Cardiac fibroblast (primary cell): Measurements from ENCODE around the gene DSC3.

Experiments used
- DNase-seq, 2 donors: peaks; one replicate each; pipeline versions ENCODE4 v3.0.0 to v3.0.0-alpha.2; 2010; ENCODE audit warnings: low read depth in 2 of 2
- H3K4me3 ChIP-seq, 2 donors: replicated peaks in 1 of 2; 1 replicate in 1 of 2; 2 replicates in 1 of 2; pipeline ENCODE4 v1.5.1; 2011; ENCODE audit warnings: low read depth in 2 of 2, low read length in 2 of 2, mild to moderate bottlenecking in 2 of 2, moderate library complexity in 1 of 2
- TF ChIP-seq, protein P1 (sequence below): IDR thresholded peaks from one replicate; pipeline ENCODE4 v1.5.1; 2011; ENCODE audit warnings: low read depth, mild to moderate bottlenecking, low read length, inconsistent platforms

Gene DSC3

DNA sequence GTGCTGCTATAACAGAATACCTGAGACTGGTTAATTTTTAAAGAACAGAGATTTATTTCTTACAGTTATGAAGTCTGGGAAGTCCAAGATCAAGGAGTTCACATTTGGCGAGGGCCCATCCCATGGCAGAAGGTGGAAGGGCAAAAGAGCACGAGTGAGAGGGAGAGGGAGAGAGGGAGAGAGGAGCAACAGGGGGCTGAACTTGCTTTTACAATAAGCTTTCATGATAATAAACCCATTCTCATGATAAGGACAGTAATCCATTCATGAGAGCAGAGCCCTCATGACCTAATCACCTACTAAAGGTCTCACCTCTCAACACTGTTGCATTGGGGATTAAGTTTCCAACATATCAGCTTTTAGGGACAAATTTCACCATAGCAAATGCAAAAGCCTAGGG lies 45.3 kb downstream of the DSC3 start:
- no peak overlapping the region for H3K4me3 ChIP-seq
- no peak for DNase-seq
- TF ChIP-seq, protein P1, sequence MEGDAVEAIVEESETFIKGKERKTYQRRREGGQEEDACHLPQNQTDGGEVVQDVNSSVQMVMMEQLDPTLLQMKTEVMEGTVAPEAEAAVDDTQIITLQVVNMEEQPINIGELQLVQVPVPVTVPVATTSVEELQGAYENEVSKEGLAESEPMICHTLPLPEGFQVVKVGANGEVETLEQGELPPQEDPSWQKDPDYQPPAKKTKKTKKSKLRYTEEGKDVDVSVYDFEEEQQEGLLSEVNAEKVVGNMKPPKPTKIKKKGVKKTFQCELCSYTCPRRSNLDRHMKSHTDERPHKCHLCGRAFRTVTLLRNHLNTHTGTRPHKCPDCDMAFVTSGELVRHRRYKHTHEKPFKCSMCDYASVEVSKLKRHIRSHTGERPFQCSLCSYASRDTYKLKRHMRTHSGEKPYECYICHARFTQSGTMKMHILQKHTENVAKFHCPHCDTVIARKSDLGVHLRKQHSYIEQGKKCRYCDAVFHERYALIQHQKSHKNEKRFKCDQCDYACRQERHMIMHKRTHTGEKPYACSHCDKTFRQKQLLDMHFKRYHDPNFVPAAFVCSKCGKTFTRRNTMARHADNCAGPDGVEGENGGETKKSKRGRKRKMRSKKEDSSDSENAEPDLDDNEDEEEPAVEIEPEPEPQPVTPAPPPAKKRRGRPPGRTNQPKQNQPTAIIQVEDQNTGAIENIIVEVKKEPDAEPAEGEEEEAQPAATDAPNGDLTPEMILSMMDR: no peak

DNA sequence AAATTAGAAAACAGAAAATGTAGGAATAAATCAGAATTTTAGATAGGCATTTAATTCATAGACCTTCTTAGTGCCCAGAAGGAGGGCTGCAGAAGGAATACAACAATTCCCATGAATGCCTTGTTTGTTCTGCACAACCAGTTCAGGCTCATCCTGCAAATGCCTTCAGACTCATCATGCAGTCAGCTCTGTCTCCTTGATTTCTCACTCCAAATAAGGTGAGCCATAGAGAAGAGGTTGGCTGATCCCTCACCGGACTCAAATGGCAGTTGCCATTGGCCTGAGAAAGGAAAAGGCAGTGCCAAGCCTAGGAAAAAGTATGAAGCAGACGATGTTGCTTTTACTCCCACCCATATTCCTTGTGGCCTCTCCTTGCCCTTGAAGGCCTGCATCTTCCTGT lies 50.3 kb downstream of the DSC3 start:
- TF ChIP-seq, protein P1: no peak

DNA sequence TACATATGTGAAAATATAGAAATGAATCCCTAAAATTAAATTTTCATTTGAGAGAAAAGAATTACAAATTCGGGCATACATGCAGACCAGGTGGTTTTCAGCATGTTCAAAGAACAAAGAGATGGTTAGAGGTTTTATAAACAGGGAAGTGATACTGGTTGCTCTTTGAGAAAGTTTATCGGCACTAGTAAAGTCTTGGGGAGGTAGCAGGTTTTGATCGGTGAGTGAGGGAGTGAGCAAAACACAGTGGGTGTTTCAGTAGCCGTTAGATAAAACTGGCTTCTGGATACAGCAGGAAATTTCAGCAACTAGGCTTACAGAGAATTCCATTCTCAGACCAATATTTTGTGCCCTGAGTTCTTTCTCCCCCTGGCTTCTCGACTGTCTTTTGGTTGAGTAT lies 51.1 kb downstream of the DSC3 start:
- no peak for DNase-seq
- H3K4me3 ChIP-seq: no peak overlapping the region
- TF ChIP-seq, protein P1: no peak

More for the DNA sequence above, 50.3 kb downstream of the DSC3 start:
- no peak for DNase-seq
- H3K4me3 ChIP-seq: no peak overlapping the region

DNA sequence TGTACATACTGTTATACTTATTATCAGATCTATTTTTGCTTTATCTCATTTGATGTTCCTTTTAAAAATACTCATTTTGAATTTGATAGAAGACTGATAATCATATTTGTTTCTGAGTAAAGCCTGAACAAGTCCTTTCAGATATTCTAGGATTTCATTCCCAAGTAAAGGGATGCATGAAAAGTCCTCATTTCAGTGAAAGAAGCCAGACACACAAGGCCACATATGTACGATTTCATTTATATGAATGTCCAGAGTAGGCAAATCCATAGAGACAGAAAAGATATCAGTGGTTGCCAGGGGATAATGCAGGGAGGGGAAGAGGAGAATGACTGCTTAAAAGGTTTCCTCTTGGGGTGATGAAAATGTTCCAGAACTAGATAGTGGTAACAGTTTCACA lies 53.4 kb downstream of the DSC3 start:
- TF ChIP-seq, protein P1: no peak
- no peak for DNase-seq
- H3K4me3 ChIP-seq: no peak overlapping the region

GRCh38 chr18:30988440-30988839 lies 54.1 kb downstream of the DSC3 start:
- no peak overlapping the region for H3K4me3 ChIP-seq
- TF ChIP-seq, protein P1: no peak
- no peak for DNase-seq

GRCh38 chr18:30987467-30988241 lies 54.9 kb downstream of the DSC3 start:
- TF ChIP-seq, protein P1: no peak
- peak; percentile 9 to 14 for DNase-seq
- H3K4me3 ChIP-seq: no peak overlapping the region

DNA sequence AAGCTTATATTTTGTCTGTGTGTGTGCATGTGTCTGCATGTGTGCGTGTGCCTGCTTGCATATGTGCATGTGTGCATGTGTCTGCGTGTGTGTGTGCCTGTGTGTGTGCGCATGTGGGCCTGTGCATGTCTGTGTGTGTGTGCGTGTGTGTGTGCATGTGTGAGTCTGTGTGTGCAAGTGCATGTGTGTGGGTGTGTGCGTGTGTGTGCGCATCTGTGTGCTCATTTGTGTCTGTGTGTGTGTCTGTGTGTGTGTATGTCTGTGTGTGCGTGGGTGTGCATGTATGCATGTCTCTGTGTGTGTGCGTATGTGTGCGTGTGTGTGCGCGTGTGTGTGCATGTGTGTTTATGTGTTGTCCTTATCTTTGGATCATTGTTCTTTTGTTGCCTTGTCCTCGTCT lies 56.8 kb downstream of the DSC3 start:
- no peak overlapping the region for H3K4me3 ChIP-seq
- TF ChIP-seq, protein P1: no peak
- no peak for DNase-seq
